UCSD-AML1 (cell line): ENCODE measurements around the gene PEX16.

Source experiments
- DNase-seq: peaks from one replicate; lab custom pipeline; 2025; ENCODE audit not compliant: unreplicated experiment; lab: John Stamatoyannopoulos, UW

Gene PEX16

DNA sequence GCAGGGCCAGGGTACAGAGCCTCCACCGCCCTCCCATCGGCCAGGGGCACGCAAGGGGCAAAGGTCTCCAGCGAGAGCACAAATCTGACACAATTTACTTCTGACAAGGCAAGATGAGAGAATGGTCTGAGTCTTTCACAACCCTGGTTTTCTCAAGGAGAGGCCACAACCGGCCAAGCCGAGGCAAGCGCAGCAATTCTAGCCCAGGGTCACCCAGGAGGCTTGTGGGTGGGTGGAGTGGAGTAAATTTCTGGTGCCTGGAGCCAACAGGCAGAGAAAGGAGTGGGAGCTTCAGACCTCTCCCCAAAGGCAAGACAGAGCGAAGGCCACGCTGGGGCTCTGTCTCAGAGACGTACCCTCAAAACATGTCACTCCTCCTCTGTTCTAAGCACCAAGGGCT, 14.1 kb upstream of the PEX16 start:
- DNase-seq: no peak

DNA sequence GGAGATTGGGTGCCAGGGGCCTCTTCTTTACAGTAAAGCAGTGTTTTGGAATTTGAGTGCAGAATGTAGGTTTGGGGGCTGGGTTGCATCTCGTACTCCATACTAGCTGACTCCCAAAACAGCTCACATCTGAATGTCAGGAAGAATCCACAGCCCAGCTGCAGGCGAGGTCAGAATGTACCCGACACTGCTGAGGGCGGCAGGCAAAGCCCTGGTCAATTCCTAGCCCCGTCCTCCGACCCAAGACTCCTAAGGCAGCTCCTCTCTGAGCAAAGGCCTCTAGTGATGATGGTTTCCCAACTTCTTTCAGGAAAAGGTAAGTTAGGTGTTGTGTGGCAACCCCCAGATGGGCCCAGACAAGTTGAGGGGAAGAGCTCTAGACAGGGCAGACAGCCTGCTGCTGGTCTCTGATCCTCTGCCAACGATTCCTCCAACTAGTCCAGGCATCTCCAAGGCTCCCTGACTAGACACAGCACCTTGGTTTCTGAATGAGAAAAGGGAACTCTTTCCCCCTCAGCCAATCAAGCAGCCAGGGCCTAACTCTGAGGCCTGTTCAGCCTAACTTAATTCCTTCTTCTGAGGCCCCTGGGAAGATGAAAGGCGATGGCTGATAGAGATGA, 13.4 kb upstream of the PEX16 start:
- no peak for DNase-seq

DNA sequence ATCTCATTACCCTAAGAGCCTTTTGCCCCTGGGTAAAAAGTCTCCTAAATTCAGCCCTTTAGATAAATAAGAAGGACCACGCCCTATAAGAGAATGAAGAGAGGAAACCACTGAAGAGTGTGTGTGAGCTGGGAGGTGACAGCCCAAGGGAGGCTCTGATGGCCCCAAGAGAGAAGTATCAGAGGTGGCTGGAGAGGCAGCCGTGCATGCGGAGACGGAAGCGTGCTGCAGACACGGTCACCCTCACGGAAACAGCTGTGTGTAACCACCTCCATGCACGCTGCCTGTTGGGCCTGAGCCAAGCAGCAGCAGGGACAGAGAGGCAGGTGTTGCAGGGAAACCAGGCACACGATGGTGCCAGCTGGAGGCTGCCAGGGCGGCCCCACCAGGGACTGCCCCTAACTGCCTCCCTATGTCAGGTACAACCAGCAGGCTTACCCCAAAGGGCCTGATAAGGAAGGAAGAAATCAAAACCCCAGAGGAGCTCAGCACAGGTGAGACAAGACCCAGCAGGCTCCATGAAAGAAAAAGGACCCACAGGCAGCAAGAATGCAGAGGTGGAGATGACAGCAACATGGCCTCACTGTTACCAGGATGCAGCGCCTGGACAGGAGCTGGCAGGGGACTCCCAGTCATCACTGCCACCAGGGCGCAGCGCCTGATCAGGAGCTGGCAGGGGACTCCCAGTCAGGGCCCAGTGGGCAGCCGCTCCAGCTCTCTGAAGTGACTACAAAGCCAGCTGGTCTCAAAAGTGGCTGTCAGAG, 12.5 kb upstream of the PEX16 start:
- peak; percentile 56 for DNase-seq

- no peak for DNase-seq
Measured at GRCh38 chr11:45929486-45930030, 11.9 kb upstream of the PEX16 start.

DNA sequence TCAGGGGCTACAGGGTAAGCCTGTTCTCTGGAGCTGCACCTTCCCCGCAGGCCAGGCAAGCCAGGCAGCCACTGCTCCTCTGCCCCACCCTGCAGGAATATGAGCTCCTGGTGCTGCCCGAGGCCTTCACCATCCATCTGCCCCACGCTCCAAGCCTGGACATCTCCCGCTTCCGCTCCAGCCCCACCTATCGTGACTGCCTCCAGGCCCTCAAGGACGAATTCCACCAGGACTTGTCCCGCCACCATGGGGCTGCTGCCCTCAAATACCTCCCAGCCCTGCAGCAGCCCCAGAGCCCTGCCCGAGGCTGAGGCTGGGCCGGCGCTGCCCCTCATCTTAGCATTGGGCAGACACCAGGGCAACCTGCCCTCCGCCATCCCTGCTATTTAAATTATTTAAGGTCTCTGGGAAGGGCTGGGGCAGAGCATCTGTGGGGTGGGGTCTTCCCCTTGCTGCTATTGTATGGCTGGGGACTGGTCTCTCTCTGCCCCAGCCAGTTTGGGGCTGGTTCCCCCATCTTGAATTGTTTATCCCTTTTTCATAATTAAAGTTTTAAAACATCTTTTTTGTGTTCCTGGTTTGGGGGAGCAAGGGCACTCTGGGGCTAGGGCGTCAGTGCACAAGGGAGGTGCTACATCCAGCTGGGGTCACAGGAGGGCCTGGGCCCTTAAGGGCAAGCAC, 11.0 kb upstream of the PEX16 start:
- DNase-seq: no peak

GRCh38 chr11:45927684-45928413, 10.2 kb upstream of the PEX16 start:
- DNase-seq: no peak

DNA sequence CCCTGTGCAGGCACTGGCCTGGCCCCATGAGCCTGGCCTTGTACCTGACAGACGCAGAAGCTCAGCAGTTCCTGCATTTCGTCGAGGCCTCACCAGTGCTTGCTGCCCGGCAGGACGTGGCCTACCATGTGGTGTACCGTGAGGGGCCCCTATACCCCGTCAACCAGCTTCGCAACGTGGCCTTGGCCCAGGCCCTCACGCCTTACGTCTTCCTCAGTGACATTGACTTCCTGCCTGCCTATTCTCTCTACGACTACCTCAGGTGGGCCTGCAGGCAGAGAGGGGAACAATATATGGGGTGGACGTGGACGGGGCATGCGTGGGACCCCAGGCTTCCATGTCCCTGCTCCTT, 9.6 kb upstream of the PEX16 start:
- DNase-seq: peak; percentile 32

GRCh38 chr11:45926536-45927331, 9.1 kb upstream of the PEX16 start:
- no peak for DNase-seq

DNA sequence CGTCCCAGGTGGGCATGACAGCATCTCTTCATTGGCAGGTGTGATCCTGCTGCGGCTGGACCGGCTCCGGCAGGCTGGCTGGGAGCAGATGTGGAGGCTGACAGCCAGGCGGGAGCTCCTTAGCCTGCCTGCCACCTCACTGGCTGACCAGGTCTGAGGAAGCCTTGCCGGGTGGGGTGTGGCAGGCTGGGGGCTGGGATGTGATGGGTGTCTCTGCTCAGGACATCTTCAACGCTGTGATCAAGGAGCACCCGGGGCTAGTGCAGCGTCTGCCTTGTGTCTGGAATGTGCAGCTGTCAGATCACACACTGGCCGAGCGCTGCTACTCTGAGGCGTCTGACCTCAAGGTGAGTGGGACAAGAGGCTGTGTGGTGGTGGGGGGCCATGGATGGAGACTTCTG, 8.3 kb upstream of the PEX16 start:
- no peak for DNase-seq

GRCh38 chr11:45925550-45925949, 7.9 kb upstream of the PEX16 start:
- DNase-seq: no peak

GRCh38 chr11:45924927-45925326, 7.2 kb upstream of the PEX16 start:
- no peak for DNase-seq

DNA sequence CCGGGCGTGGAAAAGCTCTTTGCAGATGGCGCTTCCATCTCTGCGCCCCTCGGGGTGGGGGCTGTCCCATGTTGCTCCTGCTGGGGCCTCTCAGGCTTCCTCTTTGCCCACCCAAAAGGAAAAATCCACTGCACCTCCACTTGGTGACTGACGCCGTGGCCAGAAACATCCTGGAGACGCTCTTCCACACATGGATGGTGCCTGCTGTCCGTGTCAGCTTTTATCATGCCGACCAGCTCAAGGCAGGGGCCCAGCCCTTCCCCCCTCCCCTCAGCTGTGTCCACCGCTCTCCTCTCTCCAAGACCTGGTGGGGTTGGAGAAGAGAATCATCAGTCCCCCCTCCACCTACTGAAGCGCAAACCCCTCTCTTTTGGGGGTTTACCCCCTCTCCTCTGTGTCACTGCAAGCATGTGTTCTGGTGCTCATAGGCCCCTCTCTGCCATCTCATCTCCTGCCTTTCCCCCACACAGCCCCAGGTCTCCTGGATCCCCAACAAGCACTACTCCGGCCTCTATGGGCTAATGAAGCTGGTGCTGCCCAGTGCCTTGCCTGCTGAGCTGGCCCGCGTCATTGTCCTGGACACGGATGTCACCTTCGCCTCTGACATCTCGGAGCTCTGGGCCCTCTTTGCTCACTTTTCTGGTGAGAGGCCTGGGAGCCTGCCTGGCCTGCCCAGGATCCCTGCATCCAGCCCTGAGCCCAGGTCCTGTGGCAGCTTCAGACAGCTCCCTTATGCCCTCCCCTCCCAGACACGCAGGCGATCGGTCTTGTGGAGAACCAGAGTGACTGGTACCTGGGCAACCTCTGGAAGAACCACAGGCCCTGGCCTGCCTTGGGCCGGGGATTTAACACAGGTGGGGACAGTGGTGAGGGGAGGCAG, 6.6 kb upstream of the PEX16 start:
- no peak for DNase-seq

- DNase-seq: no peak
Measured at GRCh38 chr11:45922425-45923082, 4.9 kb upstream of the PEX16 start, which contains the start of gene LARGE2. Gene LARGE2, plus strand, starts transcription at chr11:45922656. Its CDS starts 227 bp downstream, at chr11:45922883.

- no peak for DNase-seq
Measured at GRCh38 chr11:45921561-45922424, 4.1 kb upstream of the PEX16 start.

DNA sequence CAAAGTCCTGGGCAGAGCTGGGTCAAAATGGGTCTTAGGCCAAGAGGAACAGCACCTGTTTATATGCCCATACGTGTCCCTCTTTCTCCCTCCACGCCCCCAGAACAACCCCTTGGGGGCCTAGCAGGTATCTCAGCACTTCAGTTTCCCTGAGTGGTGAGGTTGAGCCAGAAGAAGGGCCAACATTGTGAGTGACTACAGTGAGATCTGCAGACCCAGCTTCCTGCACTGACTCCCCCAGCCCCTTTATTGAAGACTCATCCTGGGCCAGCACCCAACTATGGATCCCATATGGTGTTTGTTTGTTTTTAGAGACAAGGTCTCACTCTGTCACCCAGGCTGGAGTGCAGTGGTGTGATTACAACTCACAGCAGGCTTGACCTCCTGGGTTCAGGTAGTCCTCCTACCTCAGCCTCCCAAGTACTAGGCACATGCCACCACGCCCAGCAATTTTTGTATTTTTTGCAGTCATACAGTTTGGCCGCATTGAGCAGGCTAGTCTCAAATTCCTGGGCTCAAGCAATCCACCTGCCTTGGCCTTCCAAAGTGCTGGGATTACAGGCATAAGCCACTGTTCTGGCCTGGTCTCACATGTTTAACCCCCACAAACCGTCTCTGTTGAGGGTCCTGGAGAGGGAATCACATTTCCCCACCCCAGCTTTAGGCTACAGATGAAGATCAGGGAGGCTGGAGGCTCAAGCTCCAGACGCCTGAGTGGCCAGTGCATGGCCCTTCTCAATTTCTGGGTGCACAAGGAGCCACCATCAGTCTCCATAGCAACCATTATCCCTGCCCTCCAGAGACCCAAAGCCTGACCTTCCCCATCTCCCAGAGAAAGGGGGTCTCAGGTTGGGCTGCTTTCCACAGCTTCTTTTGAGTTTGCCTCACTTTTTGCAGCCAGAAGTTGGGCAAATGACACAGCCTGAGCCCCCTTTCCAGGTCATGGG, 3.1 kb upstream of the PEX16 start:
- DNase-seq: no peak

GRCh38 chr11:45919806-45920530, 2.3 kb upstream of the PEX16 start:
- peak; percentile 26 for DNase-seq
